Stimulated activated CD8-positive, alpha-beta memory T cell treated with anti-CD3 and anti-CD28 coated beads, Interleukin-12 subunit alpha, Interleukin-12 subunit beta, amount 100 ng/mL, for 24 hours (primary cell): ENCODE measurements around the gene PFDN4.
"Not testable (repeated sequence)": the region's sequence is repeated elsewhere in the genome, so short reads cannot be mapped to it uniquely, and the experiment has no call there.

Experiments used
- DNase-seq: peaks from one replicate; pipeline ENCODE4 v3.0.0-alpha.2; 2020; ENCODE audit errors: extremely low read depth

The PFDN4 gene

GRCh38 chr20:54223751-54224150 lies 15.9 kb downstream of the PFDN4 start:
- no peak for DNase-seq

- DNase-seq: not testable (repeated sequence)
Measured at GRCh38 chr20:54224642-54225041, 16.8 kb downstream of the PFDN4 start.

- no peak for DNase-seq
Measured at GRCh38 chr20:54227241-54227640, 19.4 kb downstream of the PFDN4 start.

GRCh38 chr20:54227751-54228150 lies 19.9 kb downstream of the PFDN4 start:
- no peak for DNase-seq

GRCh38 chr20:54228841-54229240 lies 21.0 kb downstream of the PFDN4 start:
- DNase-seq: no peak

- DNase-seq: no peak
Measured at GRCh38 chr20:54229566-54230160, 21.8 kb downstream of the PFDN4 start.

- no peak for DNase-seq
Measured at GRCh38 chr20:54231036-54231435, 23.1 kb downstream of the PFDN4 start.

GRCh38 chr20:54234991-54235390 lies 27.1 kb downstream of the PFDN4 start:
- no peak for DNase-seq

GRCh38 chr20:54237116-54237943 lies 29.4 kb downstream of the PFDN4 start:
- DNase-seq: no peak

GRCh38 chr20:54244113-54244512 lies 36.2 kb downstream of the PFDN4 start:
- DNase-seq: no peak

- DNase-seq: not testable (repeated sequence)
Measured at GRCh38 chr20:54248705-54249104, 40.8 kb downstream of the PFDN4 start.

GRCh38 chr20:54250691-54251090 lies 42.8 kb downstream of the PFDN4 start:
- DNase-seq: no peak

GRCh38 chr20:54251096-54251495 lies 43.2 kb downstream of the PFDN4 start:
- DNase-seq: no peak

GRCh38 chr20:54254596-54254995 lies 46.7 kb downstream of the PFDN4 start:
- DNase-seq: no peak

- no peak for DNase-seq
Measured at GRCh38 chr20:54255157-54255556, 47.3 kb downstream of the PFDN4 start.

GRCh38 chr20:54256202-54256601 lies 48.3 kb downstream of the PFDN4 start:
- DNase-seq: no peak

GRCh38 chr20:54257071-54257816 lies 49.4 kb downstream of the PFDN4 start:
- no peak for DNase-seq

- DNase-seq: no peak
Measured at GRCh38 chr20:54260116-54260515, 52.2 kb downstream of the PFDN4 start.

- DNase-seq: no peak
Measured at GRCh38 chr20:54262671-54263070, 54.8 kb downstream of the PFDN4 start.

- DNase-seq: no peak
Measured at GRCh38 chr20:54263116-54263690, 55.3 kb downstream of the PFDN4 start.

- DNase-seq: not testable (repeated sequence)
Measured at GRCh38 chr20:54265791-54266190, 57.9 kb downstream of the PFDN4 start.

- DNase-seq: no peak
Measured at GRCh38 chr20:54266844-54267243, 59.0 kb downstream of the PFDN4 start.
